ELR (cell line): ENCODE measurements around the gene TRMT61A.

Experiments
- DNase-seq: peaks from one replicate; pipeline ENCODE4 v3.0.0-alpha.2; 2015; ENCODE audit warnings: low read depth

TRMT61A gene

DNA sequence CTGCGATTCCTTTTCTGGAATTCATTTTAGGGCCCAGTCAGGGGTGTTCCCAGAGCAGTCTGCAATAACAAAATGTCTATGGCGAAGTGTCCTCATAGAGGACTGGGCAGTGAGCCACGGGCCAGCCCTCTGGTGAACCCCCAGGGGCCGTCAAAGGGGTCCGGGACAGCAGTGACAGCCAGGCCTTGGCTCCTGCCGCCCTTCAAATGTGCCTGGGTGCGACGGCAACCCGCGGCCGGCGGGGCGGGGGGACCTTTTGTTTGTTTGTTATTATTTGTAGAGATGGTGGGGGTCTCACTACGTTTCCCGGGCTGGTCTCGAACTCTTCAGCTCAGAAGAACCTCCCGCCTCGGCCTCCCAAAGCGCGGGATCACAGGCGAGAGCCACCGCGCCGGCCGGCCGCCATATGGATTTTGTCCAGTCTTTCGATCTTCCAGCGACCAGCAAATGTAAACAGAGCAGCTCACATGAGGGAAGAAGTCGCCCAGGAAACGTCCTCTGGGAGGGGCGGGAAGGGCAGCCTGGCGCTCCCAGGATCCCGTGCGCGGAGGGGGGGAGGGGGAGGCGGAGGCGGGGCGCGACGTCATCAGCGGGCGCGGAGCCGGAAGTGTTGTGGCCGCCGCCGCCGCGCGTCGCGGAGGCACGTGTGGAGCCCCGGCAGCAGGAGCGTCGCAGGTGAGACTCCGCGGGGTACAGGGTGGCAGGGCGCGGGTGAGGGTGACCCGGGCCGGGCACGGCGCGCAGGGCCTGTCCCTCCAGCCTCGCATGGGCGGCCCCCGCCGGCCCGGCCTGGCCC is at the start of gene TRMT61A:
TSS of gene TRMT61A (plus strand) at position 610 of the 796 bp plus-strand sequence. CDS start 783 bp downstream, outside the sequence.
- peak; percentile 96 for DNase-seq

DNA sequence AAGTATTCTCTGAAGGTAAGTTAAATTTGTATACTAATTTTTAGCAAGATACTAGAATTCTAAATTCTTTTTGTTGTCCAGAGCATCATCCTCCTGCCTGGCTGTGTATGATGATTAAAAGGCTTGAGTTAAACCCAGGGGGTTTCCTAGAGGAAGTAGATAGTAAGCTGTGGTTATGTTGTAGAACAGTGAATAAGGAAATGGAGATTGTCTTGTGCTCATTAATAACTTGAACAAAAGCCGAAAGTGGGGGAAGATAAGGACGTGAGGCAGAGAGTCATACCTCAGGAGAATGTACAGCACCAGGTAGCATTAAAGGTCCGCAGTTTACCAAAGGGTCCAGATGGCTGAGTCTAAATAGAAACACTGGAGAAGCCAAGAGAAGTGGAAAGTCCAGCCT is 48.4 kb upstream of the TRMT61A start:
- DNase-seq, result no peak

DNA sequence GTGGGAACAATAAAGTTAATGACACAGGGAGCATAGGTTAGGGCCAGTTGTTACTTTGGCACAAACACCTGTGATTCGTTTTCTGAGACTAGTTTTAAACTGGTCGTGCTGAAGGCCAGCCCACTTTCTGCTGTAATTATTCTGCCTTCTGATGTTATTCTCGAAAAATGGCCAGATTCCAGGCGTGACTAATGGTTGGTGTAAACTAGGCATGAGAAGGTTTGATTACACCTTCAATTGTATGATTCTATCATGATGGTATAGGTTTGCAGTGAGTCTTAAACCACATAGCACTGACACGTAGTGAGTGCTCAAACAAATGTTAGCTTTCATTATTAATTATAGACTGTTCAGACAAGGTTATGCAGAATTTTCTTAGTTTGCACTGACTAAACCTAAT is 45.4 kb upstream of the TRMT61A start:
- DNase-seq, result peak; percentile 95

DNA sequence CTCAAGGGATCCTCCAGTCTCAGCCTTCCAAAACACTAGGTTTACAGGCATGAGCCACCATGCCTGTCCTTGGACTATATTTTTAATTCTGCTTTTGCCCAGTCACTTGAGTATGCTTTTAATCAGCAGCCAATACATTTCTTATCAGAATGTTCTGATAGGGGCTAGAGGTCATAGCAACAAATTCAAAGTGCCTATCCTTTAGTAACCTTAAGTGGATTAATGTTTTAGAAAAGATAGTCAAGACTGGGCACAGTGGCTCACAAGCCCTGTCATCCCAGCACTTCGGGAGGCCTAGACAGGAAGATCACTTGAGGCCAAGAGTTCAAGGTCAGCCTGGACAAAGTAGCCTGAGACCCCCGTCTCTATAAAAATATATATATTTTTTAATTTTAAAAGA is 43.5 kb upstream of the TRMT61A start:
- DNase-seq, result no peak

DNA sequence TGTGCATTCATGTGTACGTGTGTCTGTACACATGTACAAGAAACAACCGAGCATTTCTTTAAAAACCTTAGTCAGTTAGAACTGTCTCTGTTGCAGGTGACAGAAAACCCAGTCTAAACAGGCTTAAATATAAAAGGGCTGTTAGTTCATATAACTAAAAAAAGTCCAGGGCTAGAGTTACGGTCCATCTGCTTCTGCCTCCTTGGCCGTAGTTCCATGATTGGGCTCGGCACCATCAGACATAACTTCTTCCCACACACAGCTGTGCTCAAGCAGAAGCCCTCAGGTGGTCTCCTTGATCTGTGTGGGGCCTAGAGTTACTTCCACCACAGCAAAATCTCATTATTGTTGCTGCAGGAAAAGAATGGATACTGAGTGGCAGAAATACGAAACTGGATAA is 40.9 kb upstream of the TRMT61A start:
- no peak for DNase-seq

DNA sequence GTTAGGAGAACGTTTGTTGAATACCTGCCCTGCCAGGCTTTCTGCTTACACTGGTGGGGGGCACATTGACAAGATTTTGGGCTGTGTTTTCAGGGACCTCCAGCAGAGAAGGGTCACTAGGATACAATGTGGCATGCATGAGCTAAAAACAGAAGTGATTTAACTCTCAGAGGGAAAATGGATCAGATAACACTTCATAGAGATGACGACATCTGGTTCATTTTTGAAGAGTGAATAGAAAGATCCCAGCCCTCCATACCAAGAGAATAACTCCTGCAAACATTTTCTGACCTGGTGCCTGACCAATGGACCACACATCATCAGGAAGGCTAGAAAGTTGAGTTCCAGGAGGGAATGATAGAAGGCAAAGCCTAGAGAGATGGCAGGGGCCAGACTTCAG is 40.0 kb upstream of the TRMT61A start:
- no peak for DNase-seq

DNA sequence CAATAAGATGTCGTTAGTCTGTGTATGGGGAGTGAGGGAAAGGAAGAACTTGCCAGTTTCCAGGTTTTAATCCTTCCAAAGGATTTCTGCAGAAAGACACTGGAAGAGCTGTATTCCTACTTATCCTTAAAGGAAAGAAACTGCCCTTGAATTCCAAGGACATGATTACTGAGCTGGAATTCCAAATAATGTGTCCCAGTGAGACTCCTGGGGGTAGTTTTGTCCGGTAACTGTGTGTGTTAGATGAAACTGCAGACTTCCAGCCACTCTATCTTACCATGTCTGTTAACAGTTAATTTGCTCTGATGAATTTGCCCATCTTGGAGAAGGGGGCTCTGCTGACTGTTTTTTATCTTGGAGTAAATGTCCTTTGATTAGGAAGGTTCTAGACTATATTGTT is 39.4 kb upstream of the TRMT61A start:
- DNase-seq, result no peak

DNA sequence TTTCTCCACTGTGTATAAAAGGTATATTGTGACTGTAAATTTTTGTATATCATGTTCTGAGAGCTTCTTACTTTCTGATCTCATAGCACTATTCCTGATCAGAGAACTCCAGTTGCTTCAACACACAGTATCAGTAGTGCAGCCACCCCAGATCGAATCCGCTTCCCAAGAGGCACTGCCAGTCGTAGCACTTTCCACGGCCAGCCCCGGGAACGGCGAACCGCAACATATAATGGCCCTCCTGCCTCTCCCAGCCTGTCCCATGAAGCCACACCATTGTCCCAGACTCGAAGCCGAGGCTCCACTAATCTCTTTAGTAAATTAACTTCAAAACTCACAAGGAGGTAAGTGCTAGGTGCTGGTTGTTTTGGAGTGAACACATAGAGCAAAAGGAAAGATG is 37.3 kb upstream of the TRMT61A start:
- no peak for DNase-seq

DNA sequence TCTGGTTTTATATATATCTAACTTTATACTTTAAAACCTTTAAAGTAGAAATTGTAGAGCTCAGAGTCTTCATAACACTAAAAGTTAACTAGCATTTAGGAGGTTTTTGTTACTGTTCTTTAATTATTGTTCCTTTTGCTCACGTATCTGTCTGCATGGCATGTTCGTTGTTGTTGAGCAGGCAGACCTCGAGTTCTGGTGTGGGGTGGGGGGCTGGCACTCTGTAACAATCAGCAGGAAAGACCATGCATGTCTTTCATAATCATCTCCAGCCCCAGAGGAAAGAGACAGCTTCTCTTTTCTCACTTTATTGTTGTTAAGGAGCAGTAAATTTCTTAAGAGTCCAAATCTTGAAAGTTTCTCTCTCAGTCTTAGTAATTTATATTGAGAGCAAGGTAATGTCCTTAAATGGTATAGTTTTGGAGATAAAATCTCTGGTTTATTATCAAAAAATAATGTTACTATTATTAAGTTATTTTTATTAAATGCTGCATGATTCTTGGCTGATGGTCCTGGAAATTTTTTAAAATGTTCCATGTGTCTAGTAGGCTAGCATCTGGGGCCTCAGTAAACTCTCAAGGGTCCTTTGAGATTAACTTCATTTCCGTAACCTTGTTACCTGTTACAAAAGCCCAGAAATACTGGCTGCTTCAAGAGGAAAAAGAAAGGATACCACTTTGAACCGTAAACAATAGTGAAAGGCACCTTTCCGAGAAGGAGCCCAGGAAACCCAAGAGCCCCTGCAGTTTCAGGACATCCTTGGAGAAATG is 36.7 kb upstream of the TRMT61A start:
- DNase-seq, result no peak

DNA sequence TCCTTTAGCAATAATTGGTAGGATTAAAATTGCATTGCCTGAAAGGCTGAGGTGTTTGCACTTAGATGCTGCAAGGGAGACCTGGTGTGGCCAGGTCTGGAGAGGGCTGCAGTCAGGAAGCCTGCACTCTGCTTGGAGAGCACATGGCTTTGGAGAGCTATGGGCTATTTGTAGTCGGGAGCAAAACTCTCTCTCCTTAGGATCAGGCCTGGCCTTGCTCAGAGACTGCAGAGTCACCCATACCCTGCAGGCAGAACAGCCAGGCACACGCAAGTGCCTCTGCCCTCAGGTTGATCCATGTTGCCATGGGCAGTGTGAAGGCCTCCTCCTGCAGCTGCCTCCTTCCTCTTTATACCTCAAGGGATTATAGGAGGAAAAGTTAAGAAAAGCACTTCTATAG is 33.1 kb upstream of the TRMT61A start:
- DNase-seq, result no peak

DNA sequence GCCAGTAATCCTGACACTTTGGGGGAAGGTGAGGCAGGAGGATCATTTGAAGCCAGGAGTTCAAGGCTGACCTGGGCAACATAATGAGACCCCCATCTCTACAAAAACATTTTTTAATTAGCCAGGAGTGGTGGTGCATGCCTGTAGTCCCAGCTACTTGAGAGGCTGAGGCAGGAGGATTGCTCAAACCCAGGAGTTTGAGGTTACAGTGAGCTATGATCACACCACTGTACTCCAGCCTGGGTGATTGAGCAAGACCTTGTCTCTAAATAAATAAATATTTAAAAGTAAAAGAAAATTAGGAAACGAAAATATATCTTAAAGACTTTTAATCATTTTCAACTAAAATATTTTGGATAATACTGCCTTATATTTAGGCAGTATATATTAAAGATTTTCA is 32.2 kb upstream of the TRMT61A start:
- DNase-seq, result no peak

DNA sequence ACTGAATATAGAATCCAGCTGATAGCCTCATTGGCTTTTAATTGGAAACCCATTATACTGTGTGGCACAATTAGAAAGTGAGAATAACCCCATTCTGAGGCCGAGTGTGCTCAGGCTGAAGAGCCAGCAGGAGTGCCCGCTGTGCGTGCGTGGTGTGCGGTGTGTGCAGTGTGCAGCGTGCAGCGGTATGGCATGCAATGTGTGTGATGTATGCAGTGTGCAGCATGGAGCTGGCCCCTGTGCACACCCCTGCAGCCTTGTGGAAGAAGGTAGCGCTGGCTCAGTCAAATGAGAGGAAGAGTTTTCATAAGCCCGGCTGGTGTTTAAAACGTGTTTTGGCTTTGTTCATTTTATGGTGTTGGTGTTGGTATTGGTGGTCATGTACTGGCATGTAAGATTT is 29.3 kb upstream of the TRMT61A start:
- DNase-seq, result no peak

DNA sequence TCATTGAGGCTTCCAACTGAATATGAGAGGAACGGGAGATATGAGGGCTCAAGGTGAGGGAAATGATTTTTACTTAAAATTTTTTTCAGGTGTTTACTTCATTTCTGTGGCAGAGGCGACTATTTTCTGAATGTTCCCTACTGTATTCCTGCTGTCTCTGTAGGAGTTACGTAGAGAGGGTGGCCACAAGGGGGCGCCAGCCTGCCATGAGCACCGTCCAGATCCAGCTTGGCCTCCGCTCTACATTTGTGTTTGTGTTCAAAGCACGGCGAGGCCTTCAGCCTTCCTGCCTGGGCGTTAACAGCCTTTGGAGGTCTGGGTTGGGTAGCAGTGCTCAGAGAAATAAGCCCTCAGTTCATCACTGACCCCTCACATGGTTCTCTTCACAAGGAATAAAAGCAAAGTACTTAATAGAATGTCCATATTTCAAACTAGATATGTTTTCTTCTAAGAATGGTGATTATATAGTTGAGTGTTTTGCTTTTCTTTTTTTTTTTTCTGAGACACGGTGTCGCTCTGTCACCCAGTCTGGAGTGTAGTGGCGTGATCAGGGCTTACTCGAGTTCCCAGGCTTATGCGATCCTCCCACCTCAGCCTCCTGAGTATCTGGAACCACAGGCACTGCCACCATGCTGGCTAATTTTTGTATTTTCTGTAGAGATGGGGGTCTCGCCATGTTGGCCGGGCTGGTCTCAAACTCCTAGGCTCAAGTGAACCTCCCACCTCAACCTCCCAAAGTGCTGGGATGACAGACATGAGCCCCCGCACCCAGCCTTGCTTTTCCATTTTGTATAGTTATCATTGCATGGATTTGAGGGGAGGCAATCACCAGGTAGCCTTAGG is 28.6 kb upstream of the TRMT61A start:
- peak; percentile 85 for DNase-seq

DNA sequence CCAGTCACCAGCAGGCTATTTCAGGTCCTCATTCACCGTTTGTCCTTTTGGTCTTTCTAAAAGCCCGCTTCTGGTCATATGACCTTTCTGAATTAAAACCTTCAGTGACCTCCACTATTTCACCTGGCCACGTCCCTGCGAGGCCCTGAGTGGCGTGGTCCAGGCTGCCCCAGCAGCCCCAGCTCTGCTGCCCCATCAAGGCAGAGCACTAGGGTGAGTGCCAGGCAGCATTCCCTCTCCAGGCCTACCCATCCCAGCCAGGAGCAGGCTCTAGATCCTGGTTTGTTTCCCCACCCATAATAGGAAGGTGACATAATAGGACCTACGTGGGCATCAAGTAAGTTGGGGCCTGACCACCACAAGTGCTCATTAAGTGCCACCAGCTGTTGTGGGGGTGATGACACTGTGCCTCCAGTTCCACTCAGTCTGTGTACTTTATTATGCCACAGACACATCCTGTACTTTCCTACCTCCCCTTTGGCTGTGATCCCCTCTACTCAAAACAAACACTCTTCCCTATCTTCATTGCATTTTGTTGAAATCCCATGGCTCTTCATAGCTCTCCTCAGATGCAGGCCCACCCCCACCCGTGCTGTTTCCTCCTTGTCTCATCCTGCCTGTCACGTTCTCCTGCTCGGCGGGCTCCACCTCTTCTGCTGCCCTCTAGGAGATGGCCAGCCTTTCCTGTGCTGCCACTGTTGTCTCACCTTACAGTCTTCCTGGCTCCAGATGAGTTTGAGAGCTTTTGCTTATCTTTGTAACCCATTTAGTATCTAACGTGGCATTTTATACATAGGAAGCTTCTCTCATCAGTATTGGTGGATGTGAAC is 27.7 kb upstream of the TRMT61A start:
- DNase-seq, result no peak

DNA sequence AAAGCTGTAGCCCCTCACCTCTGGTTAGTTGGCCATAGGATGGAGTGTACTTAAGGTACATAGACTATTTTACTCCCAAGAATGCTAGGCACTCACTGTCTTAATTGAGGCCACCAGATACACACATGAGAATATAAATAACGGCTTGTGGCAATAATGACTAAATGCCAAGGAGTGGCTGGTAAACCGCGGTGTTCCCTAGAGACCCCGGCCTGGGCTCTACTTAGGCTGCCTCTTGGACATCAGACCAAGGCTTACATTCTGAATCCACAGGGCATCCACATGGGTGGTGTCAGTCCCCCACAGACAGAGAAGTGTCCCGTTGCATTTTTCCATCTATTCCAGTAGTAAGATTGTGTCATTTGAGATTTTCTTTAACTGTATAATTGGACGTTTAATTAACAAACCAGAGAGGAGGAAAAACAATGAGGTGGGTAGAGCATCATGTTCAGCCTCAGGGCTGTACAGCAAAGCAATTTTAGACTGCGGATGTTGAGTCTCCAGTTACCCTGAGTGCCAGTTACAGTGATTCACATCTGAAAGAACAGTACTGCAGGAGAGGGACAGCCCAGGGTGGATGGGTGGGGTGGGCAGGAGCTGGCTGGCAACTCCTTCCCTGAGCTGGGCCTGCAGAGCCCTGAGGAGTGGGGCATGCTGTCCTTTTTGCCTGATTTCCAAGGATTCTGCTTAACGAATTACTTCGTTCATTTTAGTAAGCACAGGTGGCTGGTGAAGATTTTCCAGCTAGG is 26.9 kb upstream of the TRMT61A start:
- DNase-seq, result no peak

DNA sequence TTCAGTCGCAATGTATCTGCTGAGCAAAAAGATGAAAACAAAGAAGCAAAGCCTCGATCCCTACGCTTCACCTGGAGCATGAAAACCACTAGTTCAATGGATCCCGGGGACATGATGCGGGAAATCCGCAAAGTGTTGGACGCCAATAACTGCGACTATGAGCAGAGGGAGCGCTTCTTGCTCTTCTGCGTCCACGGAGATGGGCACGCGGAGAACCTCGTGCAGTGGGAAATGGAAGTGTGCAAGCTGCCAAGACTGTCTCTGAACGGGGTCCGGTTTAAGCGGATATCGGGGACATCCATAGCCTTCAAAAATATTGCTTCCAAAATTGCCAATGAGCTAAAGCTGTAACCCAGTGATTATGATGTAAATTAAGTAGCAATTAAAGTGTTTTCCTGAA is 26.1 kb upstream of the TRMT61A start:
- DNase-seq, result no peak

DNA sequence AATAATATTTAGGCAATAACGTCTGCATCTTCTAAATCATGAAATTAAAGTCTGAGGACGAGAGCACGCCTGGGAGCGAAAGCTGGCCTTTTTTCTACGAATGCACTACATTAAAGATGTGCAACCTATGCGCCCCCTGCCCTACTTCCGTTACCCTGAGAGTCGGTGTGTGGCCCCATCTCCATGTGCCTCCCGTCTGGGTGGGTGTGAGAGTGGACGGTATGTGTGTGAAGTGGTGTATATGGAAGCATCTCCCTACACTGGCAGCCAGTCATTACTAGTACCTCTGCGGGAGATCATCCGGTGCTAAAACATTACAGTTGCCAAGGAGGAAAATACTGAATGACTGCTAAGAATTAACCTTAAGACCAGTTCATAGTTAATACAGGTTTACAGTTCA is 25.7 kb upstream of the TRMT61A start:
- no peak for DNase-seq

DNA sequence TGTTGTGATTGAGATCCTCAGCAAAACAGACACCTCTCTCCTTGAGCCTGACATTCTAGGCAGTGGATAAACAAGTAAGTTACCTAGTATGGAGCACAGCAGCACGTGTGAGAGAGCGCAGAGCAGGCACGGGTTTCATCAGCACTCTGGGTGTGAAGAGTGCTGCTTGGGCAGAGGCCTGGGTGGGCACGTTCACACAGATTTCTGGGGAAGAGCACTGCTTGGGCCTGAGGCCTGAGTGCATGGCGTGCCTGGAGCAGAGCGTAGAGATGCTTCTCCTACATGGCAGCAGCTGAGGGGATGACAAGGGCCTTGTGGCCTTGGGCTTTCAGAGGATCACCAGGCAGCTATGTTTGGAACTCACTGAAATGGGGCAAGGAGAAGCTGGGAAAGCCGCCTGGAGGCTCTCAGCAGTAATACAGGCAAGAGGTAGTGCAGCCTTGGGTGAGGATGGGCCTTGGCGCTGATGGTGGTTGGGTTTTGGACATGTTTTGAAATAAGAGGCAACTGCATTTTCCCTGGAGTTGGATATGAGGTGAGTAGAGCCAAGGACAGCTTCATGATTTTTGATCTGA is 23.9 kb upstream of the TRMT61A start:
- no peak for DNase-seq

DNA sequence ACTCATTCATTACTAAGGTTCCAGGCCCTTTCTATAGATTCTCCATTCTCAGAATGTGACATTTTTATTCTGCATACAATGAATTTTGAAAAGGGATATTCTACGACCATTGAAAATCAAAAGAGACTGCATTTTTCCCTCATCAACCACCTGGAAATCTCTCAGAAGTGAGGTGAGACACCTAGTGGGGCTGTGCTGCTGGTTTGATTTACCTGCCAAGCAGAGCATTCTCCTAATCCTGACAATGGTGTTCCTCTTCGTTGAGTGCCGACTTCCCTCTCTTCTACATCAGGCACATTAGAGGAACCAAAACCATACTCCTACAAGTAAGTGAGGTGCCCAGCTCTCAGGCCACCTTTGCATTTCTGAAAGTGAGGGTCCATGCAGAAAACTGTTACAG is 21.2 kb upstream of the TRMT61A start:
- DNase-seq, result no peak

DNA sequence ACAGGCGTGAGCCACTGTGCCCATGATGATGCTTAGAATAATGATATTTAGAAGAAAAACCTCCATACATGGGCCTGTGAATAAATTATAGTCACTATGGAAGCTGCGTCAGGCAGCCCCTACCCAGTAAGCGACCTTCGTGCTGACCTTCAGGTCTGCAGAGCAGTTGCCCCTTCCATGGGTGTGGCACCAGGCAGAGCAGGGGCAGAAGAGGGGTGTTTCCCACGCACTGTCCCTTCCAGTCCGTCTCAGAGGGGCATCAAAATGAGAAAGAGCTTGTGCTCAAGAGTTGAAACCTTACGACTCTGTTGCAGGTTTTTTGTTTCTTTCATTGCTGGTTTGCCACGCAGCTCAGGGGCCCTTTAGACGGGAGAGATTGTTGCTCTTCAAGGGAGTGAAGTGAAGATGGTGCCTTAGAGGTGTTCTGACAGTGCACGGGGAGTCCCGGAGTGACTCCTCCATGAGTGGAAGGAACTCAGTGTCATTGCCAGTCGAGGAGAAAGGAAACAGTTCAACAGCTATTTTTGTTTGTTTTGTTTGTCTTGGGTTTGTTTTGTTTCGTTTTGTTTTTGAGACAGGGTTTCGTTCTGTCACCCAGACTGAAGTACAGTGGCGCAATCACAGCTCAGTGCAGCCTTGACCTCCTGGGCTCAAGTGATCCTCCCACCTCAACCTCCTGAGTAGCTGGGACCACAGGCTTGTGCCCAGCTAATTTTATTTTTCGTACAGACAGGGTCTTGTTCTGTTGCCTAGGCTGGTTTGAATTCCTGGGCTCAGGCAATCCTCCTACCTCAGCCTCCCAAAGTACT is 20.3 kb upstream of the TRMT61A start:
- DNase-seq, result no peak
